Dendritic cell treated with granulocyte-macrophage colony-stimulating factor and Interleukin-4, amounts not matched to agents 40 ng/mL and 50 ng/mL, for 4 days (primary cell): ENCODE measurements around the gene CAND2.
A peak's percentile ranks its signal among the peaks of the same experiment; 100 is the strongest.

Experiments
- H3K27ac Mint-ChIP-seq: one replicate; pipeline ENCODE4 v1.8.0; 2022; ENCODE audit warnings: mild to moderate bottlenecking, mixed read lengths
- H3K27me3 Mint-ChIP-seq: one replicate; pipeline ENCODE4 v1.8.0; 2022; ENCODE audit warnings: mild to moderate bottlenecking, mixed read lengths
- H3K36me3 Mint-ChIP-seq: one replicate; pipeline ENCODE4 v1.8.0; 2022; ENCODE audit warnings: low read depth, mixed read lengths
- H3K4me1 Mint-ChIP-seq: one replicate; pipeline ENCODE4 v1.8.0; 2022; ENCODE audit warnings: low read depth, mixed read lengths
- H3K4me3 Mint-ChIP-seq: one replicate; pipeline ENCODE4 v1.8.0; 2022; ENCODE audit warnings: mild to moderate bottlenecking, moderate library complexity, mixed read lengths
- H3K9me3 Mint-ChIP-seq: one replicate; pipeline ENCODE4 v1.8.0; 2022; ENCODE audit warnings: mixed read lengths
- intact Hi-C: fragments of 100-400 bp; cut with micrococcal nuclease; formaldehyde crosslinking; loops from one replicate; pipeline ENCODE4 v1.15.0; 2022

Gene CAND2

DNA sequence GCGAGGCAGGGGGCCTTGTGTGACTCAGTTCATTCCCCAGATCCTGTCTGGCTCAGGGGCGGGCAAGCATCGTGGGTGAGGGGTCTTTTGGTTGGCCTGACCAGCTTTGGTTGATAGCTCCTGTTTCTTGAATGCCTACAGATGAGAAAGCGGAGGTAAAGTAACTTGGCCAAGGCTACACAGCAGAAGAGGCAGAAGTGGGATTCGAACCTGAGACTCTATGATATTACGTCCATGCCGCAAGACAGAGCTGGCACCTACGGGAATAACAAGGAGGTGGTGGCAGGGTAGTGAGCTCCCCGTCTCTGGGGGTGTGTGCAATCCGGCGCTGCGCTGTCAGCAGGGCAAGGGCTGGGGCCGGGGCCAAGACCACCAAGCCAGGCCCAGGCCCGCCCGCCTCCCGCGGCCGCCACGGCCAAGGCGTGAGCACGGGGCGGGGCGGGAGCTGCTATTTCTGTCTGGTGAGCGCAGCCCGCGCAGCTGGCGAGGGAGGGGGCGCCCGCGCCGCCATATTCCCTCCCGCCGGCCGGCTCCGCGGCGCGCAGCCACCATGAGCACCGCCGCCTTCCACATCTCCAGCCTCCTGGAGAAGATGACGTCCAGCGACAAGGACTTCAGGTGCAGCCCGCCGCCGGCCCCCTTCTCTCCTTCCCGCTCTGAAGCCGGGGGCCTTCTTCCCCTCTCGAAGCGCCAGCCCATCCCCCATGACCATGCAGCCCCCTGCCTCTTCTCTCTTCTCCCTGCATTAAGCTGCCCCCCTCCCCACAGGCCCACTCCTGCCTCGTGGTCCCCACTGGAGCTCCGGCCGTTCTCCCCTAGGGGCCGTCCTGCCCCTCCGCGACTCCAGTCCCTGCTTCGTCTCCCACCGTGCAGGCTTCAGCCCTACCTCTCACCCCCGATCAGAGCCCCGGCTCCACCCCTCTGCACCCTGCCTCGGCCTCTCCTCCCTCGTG is at the start of gene CAND2:
CAND2 (plus strand) TSS at position 510 of the 953 bp plus-strand sequence; CDS start at position 551, 41 bp downstream.
- H3K27me3 Mint-ChIP-seq, result peaks cover 40% of the 10 kb centered on the region
- intact Hi-C loops, result no loop called here
- no peak within 1 kb of the TSS for H3K27ac Mint-ChIP-seq
- no peaks in the 10 kb centered on the region for H3K9me3 Mint-ChIP-seq
- no peaks in the 10 kb centered on the region for H3K36me3 Mint-ChIP-seq
- H3K4me3 Mint-ChIP-seq, result peak within 1 kb of the TSS; percentile 59
- peaks cover 7% of the 10 kb centered on the region for H3K4me1 Mint-ChIP-seq

DNA sequence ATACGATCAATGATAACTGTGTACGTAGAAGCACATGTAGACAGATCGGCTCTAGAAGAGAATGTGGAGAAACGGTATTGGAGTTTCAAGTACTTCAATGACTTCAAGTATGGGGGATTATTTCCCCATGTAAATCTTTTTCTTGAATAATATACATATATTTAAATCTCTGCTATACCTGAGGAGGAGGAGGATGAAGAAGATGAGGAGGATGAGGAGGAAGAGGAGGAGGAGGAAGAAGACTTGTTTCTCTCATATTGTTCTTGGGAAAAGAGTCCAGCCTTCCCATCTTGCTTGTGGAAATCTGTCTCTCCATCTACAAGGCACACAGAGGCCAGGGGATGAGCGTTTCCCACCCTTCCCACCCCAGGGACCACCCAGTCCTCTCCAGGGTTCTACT is 48.0 kb upstream of the CAND2 start:
- Mint-ChIP-seq H3K27ac (no peak overlapping the region), H3K4me1 (peaks cover 7% of the 10 kb centered on the region), H3K4me3 (no peak overlapping the region), H3K36me3 (no peaks in the 10 kb centered on the region), H3K27me3 (peaks cover 27% of the 10 kb centered on the region), H3K9me3 (no peaks in the 10 kb centered on the region)
- intact Hi-C loops, result no loop called here

DNA sequence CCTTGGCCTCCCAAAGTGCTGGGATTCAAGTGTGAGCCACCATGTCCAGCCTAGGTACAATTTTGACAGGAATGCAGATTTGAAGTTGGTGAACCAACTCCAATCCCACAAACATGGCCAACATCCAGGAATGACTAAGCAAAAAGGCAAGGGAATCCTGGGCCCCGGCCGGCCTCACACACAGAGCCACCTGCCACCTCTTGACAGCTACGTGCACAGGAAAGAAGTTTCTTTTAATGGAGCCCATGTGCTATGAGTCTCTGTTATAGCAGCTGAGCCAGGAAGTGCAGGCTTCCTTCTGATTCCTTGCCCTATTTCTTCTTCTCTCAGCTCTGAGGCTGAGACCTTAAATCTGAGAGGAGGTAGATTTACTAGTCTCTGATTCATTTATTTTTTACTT is 46.3 kb upstream of the CAND2 start:
- Mint-ChIP-seq H3K27ac (no peak overlapping the region), H3K4me3 (no peak overlapping the region), H3K27me3 (peaks cover 26% of the 10 kb centered on the region), H3K36me3 (no peaks in the 10 kb centered on the region), H3K4me1 (peaks cover 7% of the 10 kb centered on the region), H3K9me3 (no peaks in the 10 kb centered on the region)
- intact Hi-C loops, result no loop called here

DNA sequence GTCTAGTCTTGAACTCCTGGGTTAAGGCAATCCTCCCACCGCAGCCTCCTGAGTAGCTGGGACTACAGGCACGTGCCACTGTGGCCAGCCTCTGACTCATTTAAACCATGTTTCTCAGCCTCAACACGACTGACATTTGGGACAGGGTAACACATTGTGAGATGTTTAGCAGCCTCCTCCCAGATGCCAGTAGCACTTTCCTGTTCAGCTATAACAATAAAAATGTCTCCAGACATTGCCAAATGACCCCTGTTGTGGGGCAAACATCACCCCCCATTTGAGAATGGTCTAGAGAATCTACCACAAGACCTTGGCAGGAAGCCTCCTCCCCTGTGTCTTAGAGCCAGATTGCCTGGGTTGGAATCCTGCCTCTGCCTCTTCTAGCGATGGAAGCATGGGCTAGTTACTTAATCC is 45.8 kb upstream of the CAND2 start:
- Mint-ChIP-seq H3K27me3 (peaks cover 26% of the 10 kb centered on the region), H3K4me3 (no peak overlapping the region), H3K9me3 (no peaks in the 10 kb centered on the region), H3K27ac (no peak overlapping the region), H3K4me1 (peaks cover 7% of the 10 kb centered on the region), H3K36me3 (no peaks in the 10 kb centered on the region)
- intact Hi-C loops, result no loop called here

DNA sequence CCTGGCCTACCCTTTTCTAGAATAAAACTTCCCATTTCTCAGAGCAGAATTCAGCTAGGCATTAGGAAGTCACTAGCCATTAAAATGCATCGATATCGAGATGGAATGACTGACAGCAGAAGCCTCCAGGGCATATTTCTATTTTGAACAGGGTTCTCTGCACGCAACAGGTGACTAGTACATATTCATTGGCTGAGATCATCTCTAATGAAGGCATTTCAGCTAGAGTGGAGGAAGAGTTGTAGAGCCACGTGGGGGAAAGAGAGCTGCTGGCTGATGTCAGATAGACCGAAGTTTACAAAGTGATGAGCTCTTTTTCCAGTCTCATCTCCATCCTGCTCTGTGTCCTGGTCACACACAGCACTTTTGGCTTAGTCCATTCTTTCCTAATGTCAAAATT is 44.9 kb upstream of the CAND2 start:
- Mint-ChIP-seq H3K9me3 (no peaks in the 10 kb centered on the region), H3K36me3 (no peaks in the 10 kb centered on the region), H3K27ac (no peak overlapping the region), H3K4me1 (peaks cover 7% of the 10 kb centered on the region), H3K27me3 (peaks cover 27% of the 10 kb centered on the region), H3K4me3 (no peak overlapping the region)
- intact Hi-C loops, result no loop called here

DNA sequence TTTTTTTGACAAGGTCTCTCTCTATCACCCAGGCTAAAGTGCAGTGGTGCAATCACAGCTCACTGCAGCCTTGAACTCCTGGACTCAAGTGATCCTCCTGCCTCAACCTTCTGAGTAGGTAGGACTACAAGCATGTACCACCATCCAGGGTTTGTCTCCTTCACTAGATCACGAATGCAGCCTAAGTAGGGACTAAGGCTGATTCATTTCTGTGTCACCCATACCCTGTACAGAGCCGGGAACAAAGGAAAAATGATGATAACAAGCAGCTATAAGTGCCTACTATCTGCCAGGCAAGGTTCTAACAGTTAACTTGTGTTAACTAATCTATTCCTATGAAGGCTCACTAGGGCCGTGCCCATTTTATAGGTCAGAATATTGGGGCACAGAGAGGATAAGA is 44.4 kb upstream of the CAND2 start:
- Mint-ChIP-seq H3K27me3 (peaks cover 27% of the 10 kb centered on the region), H3K4me1 (peaks cover 7% of the 10 kb centered on the region), H3K4me3 (no peak overlapping the region), H3K9me3 (no peaks in the 10 kb centered on the region), H3K27ac (no peak overlapping the region), H3K36me3 (no peaks in the 10 kb centered on the region)
- intact Hi-C loops, result no loop called here

DNA sequence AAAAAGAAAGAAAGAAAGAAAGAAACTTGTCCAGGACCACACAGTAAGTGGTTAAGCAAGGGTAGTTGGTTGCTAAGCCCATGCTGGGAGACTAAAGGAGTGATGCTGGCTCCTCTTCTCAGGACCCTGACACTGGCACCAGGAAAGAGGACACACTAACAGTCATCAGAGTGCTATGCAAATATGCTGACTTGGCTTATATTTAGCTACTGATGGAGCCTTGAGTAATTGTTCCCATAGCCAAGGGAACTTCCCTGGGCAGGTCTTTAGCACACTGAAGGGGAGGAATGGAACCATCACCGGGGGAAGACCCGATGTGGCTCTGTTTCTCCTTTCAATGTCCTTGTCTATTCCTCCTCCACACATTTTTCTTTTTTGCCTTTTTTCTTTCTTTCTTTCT is 43.7 kb upstream of the CAND2 start:
- H3K4me3 Mint-ChIP-seq, result no peak overlapping the region
- no peaks in the 10 kb centered on the region for H3K9me3 Mint-ChIP-seq
- H3K36me3 Mint-ChIP-seq, result no peaks in the 10 kb centered on the region
- H3K27me3 Mint-ChIP-seq, result peaks cover 27% of the 10 kb centered on the region
- intact Hi-C loops, result no loop called here
- no peak overlapping the region for H3K27ac Mint-ChIP-seq
- H3K4me1 Mint-ChIP-seq, result peaks cover 7% of the 10 kb centered on the region

DNA sequence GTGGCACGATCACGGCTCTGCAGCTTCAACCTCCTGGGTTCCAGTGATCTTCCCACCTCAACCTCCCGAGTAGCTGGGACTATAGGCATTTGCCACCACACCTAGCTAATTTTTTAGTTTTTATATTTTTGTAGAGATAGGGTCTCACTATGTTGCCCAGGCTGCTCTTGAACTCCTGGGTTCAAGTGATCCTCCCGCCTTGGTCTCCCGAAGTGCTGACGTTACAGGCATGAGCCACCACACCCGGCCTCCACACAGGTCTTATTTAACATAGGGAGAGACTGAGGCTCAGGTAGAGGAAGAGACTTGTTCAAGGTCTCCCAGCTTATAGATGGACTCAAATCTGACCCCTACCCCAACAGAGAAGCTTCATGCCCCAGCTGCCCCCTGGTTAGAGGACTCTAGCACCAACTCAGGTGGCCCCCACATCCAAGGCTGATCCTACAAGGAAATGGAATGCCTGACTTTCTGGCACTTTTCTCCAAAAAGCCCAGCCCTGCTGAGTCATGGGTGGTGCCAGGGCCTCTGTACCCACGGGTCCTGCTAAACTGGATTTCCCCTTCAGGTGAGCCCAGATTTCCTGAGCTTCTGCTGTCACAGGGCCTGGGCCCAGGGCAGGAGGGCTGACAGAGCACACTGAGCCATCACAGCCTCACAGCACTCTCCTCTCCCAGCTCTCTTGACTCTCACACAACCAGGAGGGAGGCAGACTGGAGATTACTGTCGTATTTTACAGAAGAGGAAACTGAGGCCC is 43.0 kb upstream of the CAND2 start:
- no peak overlapping the region for H3K27ac Mint-ChIP-seq
- no peaks in the 10 kb centered on the region for H3K9me3 Mint-ChIP-seq
- no peaks in the 10 kb centered on the region for H3K36me3 Mint-ChIP-seq
- H3K4me3 Mint-ChIP-seq, result no peak overlapping the region
- H3K4me1 Mint-ChIP-seq, result peaks cover 7% of the 10 kb centered on the region
- H3K27me3 Mint-ChIP-seq, result peaks cover 24% of the 10 kb centered on the region
- intact Hi-C loops, result no loop called here

DNA sequence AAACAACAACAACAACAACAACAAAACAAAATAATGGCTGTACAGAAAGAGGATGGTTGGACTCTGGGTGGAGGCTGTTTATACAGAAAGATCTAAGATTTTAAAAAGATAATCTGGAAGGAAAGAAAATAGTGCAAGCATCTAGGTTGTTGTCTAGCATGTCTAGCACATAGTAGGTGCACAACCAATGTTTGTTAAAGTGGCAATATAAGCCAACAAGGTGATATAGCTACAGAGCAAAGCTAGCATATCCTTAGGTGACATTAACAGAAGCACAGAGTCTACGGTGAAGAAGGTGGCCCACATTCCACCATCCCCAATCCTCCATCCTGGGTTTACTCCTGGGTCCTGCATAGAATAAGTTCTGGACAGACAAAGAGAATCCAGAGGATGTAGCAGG is 42.2 kb upstream of the CAND2 start:
- Mint-ChIP-seq H3K4me3 (no peak overlapping the region), H3K4me1 (peaks cover 4% of the 10 kb centered on the region), H3K36me3 (no peaks in the 10 kb centered on the region), H3K9me3 (no peaks in the 10 kb centered on the region), H3K27ac (no peak overlapping the region), H3K27me3 (peaks cover 21% of the 10 kb centered on the region)
- intact Hi-C loops, result no loop called here

DNA sequence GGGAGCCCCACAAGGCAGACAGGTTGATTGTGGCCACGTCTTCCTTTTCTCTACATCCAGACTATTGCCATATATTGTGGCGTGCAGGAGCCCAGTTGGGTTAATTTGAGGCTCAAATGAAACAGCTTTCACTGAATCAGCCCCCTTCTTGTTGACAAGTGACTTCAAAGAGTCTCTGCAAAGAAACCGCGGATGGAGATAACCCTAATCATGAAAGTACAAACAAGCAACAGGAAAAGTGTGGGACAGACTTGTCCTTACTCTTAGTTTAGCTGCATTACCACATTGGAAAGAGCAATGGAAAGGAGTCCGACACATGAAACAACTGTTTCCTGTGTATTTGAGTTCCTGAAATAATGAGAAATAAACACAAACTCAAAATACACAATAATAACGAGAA is 40.7 kb upstream of the CAND2 start:
- H3K27ac Mint-ChIP-seq, result no peak overlapping the region
- peaks cover 12% of the 10 kb centered on the region for H3K27me3 Mint-ChIP-seq
- no peaks in the 10 kb centered on the region for H3K36me3 Mint-ChIP-seq
- H3K4me1 Mint-ChIP-seq, result no peaks in the 10 kb centered on the region
- H3K9me3 Mint-ChIP-seq, result no peaks in the 10 kb centered on the region
- intact Hi-C loops, result no loop called here
- no peak overlapping the region for H3K4me3 Mint-ChIP-seq

DNA sequence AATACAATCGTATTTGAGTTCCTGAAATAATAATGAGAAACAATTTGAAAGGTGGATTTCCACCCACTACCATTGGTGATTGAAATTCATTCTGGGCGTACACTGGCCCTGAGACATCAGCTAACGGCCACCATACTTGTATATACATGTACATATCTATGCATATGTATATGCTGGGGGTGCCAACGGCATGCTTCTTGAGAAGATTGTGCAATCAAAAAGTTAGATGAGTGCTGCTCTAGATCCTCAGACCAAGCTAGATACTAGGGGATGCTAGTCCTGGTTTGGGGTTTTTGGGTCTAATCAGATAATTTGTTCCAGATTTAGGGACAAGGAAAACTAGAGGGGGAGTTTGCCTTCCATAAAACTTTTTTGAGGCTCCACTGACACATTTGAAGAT is 40.3 kb upstream of the CAND2 start:
- Mint-ChIP-seq H3K9me3 (no peaks in the 10 kb centered on the region), H3K27me3 (peaks cover 12% of the 10 kb centered on the region), H3K4me1 (no peaks in the 10 kb centered on the region), H3K36me3 (no peaks in the 10 kb centered on the region), H3K4me3 (no peak overlapping the region), H3K27ac (no peak overlapping the region)
- intact Hi-C loops, result no loop called here

DNA sequence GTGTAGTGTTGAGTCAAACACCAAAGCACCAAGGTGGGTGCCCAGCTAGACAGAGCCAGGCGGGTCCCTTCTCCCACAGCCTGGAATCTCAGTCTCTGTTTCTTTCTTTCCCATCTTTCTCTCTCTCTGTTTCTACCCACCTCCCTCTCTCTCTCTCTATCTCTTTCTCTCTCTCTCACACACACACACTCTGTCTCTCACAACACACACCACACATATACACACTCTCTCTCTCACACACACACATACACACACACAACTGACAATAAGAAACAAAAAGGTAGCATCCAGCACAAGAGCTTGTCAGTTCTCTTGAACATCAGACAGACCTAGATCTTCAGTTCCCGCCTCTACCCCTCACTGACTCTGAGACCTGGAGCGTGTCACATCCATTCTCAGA is 39.8 kb upstream of the CAND2 start:
- Mint-ChIP-seq H3K27me3 (peaks cover 14% of the 10 kb centered on the region), H3K4me1 (no peaks in the 10 kb centered on the region), H3K27ac (no peak overlapping the region), H3K9me3 (no peaks in the 10 kb centered on the region), H3K36me3 (no peaks in the 10 kb centered on the region), H3K4me3 (no peak overlapping the region)
- intact Hi-C loops, result no loop called here

DNA sequence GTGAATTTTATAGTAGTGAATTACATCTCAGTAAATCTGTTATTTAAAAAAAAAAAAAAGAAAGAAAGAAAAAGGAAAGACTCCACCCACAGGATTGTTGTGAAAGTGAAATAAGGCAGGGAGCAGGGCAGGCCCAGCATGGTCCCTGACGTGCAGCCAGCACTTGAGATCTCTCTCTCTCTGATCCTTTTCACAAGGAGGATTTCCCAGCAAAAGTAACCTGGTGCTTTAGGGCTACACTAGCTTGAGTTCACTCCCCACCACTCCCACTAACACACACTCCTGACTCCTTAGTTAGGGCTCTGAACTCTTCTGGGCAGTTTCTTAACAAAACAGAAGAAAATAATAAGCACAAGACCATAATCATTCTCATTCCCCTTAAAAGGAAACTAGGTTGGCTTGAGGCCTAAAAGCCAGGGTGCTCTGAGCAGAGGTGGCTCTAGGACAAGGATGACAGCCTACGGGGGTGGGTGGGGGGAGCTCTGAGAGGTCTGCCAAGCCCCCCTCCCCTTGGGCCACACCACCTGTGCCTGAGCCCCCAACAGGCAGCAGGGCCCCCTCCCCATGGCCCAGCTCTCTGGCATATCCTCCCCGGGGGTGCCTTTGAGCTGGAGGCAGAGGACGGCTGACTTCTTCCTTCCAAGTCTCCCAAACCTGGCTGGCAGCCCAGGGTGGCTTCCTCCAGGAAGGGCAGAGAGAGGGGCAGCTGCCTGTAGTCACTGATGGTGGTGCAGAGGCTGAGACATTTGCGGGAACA is 38.3 kb upstream of the CAND2 start:
- intact Hi-C loops, result no loop called here
- Mint-ChIP-seq H3K4me3 (no peak overlapping the region), H3K36me3 (no peaks in the 10 kb centered on the region), H3K27me3 (peaks cover 12% of the 10 kb centered on the region), H3K4me1 (no peaks in the 10 kb centered on the region), H3K9me3 (no peaks in the 10 kb centered on the region), H3K27ac (no peak overlapping the region)
